WERI-Rb-1 (cell line): ENCODE measurements around the gene CITED1.
A peak's percentile ranks its signal among the peaks of the same experiment; 100 is the strongest.

Experiments
- DNase-seq: peaks from one replicate; pipeline ENCODE4 v3.0.0-alpha.2; 2020
- H3K27ac ChIP-seq: fragments of 250-450 bp; sonication (Bioruptor Pico); 2 replicates; pipeline ENCODE4 v1.5.1; 2020; ENCODE audit warnings: mild to moderate bottlenecking, moderate library complexity
- H3K27me3 ChIP-seq: fragments of 250-450 bp; sonication (Bioruptor Pico); 2 replicates; pipeline ENCODE4 v1.5.1; 2021; ENCODE audit warnings: mild to moderate bottlenecking, low read depth, moderate library complexity; ENCODE audit not compliant: insufficient read depth, severe bottlenecking
- H3K36me3 ChIP-seq: fragments of 250-450 bp; sonication (Bioruptor Pico); 2 replicates; pipeline ENCODE4 v1.5.1; 2020; ENCODE audit warnings: mild to moderate bottlenecking, moderate library complexity
- H3K4me3 ChIP-seq: 2 replicates; pipeline ENCODE4 v1.5.1; 2011; ENCODE audit warnings: low read depth, mild to moderate bottlenecking, control low read depth, low read length
- H3K9me3 ChIP-seq: fragments of 250-450 bp; sonication (Bioruptor Pico); 2 replicates; pipeline ENCODE4 v1.5.1; 2021; ENCODE audit warnings: mild to moderate bottlenecking, moderate library complexity; ENCODE audit not compliant: severe bottlenecking
- TF ChIP-seq, protein P1 (sequence below): IDR thresholded peaks from 2 replicates; pipeline ENCODE4 v1.5.1; 2011; ENCODE audit warnings: low read depth, mild to moderate bottlenecking, control low read depth, inconsistent platforms, low read length

The CITED1 gene

DNA sequence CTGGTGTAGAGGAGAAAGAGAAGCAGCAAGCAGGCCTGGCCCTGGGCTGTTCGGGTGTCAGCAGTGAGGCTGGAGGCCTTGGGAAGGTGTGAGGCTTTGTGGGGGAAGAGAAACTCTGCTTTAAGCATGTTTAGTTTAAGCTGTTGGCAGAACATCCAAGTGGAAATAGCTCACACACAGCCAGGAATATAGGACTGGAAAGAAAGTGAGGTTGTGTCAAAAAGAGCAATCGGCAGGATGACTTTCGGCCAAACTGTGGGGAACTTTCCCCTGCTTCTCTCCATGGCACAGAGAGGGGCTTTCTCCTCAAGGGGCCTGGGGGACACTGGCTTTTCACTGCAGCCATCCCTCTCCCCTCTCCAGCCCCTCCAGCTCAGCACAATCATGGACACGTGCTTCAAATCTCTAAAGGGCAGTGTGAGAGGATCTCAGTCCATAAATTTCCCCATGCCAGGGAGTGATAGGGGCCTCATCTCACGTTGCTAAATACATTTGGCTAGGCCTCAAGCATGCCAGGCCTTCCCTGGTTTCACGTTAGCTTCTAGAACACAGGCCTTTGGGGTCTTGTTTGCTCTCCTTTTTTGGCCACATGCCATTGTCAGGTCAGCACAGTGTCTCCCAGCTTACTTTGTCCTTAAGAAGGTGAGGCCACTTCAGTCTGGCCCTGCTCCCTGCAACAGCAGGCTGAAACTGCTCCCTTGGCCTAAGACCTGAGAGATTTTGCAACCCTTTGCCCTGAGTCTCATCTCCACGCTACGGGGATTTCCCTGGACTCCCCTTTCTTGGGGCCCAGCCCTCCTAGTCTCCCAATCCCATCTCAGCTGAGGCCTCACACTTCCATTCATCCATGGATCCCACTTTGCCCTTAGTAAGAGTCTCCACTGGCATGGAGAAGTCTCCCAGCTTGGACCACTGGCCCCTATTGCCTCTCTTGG lies 8.3 kb upstream of the CITED1 start:
- TF ChIP-seq, protein P1, sequence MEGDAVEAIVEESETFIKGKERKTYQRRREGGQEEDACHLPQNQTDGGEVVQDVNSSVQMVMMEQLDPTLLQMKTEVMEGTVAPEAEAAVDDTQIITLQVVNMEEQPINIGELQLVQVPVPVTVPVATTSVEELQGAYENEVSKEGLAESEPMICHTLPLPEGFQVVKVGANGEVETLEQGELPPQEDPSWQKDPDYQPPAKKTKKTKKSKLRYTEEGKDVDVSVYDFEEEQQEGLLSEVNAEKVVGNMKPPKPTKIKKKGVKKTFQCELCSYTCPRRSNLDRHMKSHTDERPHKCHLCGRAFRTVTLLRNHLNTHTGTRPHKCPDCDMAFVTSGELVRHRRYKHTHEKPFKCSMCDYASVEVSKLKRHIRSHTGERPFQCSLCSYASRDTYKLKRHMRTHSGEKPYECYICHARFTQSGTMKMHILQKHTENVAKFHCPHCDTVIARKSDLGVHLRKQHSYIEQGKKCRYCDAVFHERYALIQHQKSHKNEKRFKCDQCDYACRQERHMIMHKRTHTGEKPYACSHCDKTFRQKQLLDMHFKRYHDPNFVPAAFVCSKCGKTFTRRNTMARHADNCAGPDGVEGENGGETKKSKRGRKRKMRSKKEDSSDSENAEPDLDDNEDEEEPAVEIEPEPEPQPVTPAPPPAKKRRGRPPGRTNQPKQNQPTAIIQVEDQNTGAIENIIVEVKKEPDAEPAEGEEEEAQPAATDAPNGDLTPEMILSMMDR, result no peak
- Histone ChIP-seq H3K27ac (no peak overlapping the region), H3K4me3 (no peak overlapping the region), H3K36me3 (no peaks in the 10 kb centered on the region), H3K27me3 (no peaks in the 10 kb centered on the region), H3K9me3 (no peaks in the 10 kb centered on the region)
- no peak for DNase-seq

DNA sequence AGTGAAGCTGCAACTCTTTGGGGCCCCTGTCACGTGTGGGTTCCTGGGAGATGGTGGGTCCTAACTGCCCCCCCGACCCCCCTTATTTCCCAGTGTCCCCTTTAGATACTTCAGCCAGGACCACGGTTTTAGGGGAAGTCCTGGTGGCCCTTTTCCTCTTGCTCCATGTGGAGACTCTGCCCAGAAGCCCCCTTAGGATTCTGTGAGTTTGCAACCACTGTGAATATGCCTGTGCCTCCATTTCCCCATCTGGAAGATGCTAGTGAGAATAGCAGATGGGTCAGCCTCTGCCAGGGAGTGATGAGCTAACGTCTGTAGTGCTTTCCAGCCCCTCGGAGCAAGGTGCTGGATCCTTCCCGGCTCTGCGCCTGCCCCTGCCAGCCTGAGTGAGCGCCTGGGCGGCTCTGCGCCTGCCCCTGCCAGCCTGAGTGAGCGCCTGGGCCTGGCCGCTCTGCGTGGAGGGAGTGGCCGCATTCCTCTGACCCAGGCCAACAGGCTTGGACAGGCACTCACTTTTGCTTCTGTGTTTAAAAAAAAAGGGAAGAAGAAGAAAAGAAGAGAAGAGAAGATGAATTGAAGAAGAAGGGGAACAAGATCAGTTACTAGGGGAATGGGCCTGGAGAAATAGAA lies 6.7 kb upstream of the CITED1 start:
- TF ChIP-seq, protein P1, result no peak
- no peak for DNase-seq
- Histone ChIP-seq H3K27me3 (peaks cover 9% of the 10 kb centered on the region), H3K9me3 (no peaks in the 10 kb centered on the region), H3K27ac (no peak overlapping the region), H3K4me3 (no peak overlapping the region), H3K36me3 (no peaks in the 10 kb centered on the region)

DNA sequence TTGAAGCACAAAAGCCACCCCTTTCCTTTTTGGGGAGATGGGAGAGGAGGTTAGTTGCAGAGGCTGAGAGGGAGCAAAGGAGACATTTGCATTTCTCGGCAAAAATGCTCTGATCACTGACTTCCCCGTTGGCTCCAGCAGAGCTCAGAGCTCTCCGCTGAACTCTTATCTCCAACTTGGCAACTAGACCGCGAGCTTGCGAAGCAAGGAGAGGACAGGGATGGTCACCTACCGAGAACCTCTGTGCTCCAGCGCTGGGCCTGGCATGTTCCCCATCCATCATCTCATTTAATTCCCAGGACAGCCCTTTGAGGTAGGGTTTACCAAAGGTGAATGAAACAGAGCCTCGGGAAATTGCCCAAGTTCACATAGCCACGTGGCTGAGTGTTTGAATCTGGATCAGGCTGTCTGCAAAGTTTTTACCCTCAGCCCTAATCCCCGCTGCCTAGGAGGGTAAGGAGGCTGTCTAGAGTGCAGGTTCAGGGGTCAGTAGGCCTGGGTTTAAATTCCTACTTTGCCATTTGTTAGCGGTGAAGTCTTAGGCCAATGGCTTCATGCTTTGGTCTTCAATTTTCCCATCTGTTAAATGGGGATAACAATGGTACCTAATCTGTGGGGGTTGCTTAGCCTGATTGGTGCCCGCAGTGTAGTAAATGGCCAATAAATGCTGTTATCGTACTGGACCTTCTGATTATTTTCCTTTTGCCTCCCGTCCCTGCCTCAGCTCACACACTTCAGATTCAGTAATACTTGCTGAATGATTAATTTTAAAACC lies 3.8 kb upstream of the CITED1 start:
- Histone ChIP-seq H3K36me3 (no peaks in the 10 kb centered on the region), H3K9me3 (no peaks in the 10 kb centered on the region), H3K27ac (peak overlapping the region; percentile 77), H3K27me3 (peaks cover 13% of the 10 kb centered on the region), H3K4me3 (peak overlapping the region; percentile 40)
- DNase-seq, result peak; percentile 17
- TF ChIP-seq, protein P1, result no peak

DNA sequence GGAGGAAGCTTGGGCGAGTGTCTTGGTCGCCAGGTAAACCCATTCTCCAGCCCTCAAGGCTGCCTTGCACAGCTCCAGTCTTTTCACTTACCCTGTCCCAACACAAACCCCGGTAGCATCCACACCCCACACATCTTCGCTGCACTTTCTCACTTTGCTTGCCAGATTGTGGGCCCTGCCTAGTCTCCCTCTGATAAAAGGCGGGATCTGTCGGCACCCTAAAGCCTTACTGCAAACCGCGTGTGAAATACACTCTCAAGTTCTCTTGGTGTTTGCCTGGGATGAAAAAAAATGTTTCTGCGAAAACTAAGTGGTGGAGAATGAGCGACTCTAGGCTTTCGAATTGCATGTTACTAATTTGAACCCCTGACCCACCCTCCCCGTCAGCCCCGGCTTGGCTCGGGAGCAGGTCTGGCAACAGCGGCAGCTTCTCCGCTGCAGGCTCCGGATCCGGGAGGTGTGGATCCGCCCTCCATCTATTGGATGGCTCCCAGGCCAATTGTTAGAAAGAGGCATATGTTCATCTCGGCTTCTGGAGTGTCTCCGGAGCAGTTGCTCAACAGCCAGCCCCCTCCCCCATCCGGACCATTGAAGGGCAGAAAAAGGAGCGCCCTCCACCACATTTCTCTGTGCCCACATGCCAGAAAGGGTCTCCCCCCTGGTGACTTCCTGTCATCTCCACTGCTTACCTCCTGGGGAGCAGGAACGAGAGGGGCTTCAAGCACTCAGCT lies 3.0 kb upstream of the CITED1 start:
- Histone ChIP-seq H3K27ac (peak overlapping the region; percentile 77), H3K27me3 (peaks cover 13% of the 10 kb centered on the region), H3K9me3 (no peaks in the 10 kb centered on the region), H3K4me3 (peak overlapping the region; percentile 40), H3K36me3 (no peaks in the 10 kb centered on the region)
- DNase-seq, result peak; percentile 94
- TF ChIP-seq, protein P1, result no peak

DNA sequence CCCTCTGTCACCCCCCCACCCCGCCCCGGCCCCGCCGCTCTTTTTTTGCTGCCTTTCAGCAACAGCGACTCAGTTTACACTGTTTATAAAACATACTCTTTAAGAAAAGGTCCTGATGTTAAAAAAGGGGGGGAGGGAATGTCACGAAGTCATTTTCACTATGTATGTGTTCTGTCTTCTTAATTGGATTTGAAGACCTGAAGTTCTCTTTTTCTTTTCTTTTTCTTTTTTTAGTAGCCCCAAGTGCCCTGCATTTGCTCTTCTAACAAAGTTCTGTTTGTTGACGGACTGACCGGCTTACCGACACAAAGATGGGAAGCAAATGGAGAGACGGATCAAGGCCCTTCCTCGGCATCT lies 2.5 kb upstream of the CITED1 start:
- H3K27ac ChIP-seq, result no peak overlapping the region
- peaks cover 13% of the 10 kb centered on the region for H3K27me3 ChIP-seq
- H3K4me3 ChIP-seq, result peak overlapping the region; percentile 30
- no peaks in the 10 kb centered on the region for H3K9me3 ChIP-seq
- TF ChIP-seq, protein P1, result no peak
- no peaks in the 10 kb centered on the region for H3K36me3 ChIP-seq
- no peak for DNase-seq
